ENCODE data around the gene ZBTB20. TPM values are rescaled to one million over a fixed set of nuclear protein-coding genes. Genes with fewer than 3 reads are reported as not detected.
A peak's percentile ranks its signal among the peaks of the same experiment; 100 is the strongest.

Gene ZBTB20
- total RNA-seq, 1 donor from 2014 or later, result 63.3 TPM

DNA sequence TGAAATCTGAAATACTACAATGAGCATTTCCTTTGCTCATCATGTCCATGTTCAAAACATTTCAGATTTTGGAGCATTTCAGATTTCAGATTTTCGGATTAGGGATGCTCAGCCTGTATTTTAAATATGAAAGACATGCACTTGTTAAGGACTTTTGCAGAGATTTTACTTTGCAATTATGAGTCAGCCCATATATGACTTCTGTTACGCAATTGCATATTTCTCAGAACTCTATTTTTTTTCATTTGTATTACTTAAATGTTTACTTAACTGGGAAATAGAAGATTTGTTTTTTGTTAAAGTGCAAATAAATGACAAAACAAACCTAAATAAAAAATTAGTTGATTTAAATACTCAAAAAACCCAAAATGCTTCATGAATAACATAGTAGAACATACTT, 376.2 kb downstream of the ZBTB20 start:
- no peak for DNase-seq (ENCODE audit: low spot score)

DNA sequence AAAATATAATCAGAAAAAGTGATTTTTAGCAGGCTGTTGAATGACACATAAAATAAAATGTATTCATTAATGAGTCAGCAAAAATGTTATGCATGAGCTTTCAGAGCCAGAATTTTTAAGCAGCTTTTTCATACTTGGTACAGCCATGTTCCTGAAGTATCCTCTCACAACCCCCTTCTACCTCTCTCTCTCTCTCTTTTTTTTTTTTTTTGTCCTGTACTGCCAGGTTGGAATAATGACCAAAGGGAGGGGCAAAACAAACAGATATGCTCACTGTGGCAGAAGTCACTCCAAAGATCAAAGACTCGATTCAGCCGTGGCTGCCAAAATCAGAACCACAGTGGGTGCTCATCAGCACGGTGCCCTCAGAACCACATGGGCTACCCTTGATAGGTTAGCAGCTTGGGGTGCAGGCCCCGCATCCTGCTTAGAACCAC, 383.0 kb downstream of the ZBTB20 start:
- no peak for DNase-seq (ENCODE audit: low spot score)

DNA sequence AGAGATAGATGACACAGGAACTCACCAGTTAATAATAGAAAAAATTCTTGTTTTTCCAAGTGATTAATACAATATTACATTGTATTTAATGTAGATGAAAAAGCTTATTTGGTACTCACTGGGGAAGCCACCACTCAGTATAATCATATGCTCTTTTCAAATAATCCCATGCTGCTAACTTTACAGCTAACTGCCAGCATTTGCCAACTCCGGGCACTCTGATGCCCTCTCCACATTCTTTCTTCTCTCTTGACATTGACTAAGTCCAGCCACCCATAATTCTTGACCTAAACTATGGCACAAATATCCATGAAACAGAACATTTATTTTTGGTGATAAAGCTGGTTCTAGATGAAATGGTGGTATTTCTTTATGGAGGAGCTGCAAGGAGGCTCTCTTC, 384.9 kb downstream of the ZBTB20 start:
- DNase-seq (ENCODE audit: low spot score), result no peak

DNA sequence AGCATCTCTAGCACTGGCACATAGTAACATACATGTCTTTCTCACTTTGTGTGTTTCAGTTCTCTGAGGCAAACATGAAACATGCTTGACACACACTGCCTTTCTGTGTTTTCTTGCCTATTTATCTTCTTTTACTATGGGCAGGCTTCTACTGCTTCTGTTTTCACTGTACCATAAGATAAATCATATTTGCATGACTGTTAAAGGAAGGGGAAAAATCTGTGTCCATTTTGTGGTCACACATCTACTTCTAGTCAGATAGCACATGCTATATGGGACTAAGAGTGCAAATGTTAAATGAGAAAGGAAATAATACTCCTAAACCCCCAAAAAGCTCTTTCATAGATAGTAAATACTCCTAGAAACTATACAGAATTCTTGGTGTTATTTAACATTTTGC, 386.4 kb downstream of the ZBTB20 start:
- DNase-seq (ENCODE audit: low spot score), result no peak

DNA sequence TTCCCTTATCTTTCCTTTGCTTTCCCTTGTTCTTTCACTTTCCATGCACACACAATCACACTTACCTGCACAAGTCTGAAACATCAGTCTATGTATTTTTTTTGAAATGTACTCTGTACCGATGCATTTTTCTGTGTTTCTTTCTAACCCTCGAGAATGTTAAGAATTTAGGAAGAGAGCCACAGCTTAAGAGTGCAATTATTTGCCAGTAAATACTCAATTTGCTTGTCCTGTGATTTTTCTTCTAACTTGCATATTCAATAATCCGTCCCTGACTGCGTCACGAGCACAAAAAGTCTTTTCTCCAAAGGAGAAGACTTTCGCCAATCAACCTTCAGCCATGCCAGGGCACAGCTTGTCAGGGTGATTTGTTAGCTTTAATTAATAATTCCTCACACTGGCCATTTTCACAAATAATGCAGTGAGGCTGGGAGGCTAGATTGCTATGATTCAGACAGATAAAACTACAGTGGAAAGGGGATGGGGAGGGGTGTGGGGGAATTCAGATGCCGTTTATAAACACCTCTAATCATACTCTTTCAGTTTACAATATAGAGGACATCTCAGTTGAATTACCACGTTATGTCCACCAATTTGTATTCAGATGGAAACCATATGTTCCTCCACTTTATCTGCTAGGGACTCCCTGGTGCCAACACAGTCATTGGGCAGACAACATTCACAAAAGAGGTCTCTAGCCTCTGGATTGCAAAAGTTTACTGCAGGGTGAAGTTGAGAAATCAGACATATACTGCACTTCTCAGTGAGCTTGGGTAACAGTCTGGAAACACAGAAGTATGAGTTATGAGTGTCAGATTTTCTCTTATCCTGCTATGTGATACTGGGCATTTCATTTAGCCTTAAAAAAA, 388.0 kb downstream of the ZBTB20 start:
- DNase-seq (ENCODE audit: low spot score), result peak; percentile 72

DNA sequence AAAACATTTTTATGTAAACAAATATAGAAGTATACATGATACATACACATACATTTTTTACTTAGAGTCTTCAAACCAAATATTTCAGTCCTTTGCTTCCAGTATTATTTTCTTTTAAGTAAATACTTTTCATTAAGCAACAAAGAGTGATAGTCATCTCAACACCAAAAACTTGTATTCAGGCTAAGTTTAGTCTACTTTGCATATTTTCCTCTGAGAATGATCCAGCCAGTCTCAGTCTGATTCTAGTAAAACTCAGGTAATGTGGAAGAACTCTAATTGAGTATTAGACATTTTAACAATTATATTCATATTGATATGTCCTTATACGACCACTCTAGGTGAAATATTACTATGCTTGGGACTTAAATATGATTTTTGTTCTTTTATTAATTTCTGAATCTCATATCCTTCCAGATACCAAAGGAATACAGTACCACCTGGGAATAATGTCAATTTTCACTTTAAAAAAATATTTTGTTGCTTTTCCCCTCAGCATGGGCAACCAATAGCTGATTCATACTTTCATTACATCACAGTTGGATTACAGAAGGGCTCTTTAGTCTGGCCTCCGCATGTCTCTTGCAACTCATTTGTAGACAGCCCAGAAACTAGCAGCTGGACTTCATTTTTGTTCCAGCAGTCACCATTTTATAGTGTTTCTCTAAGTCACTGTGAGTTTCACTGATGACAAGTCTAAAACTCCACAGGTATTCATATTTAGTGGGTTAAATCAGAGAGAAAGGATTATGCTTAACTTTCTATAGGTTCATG, 390.4 kb downstream of the ZBTB20 start:
- DNase-seq (ENCODE audit: low spot score), result no peak

DNA sequence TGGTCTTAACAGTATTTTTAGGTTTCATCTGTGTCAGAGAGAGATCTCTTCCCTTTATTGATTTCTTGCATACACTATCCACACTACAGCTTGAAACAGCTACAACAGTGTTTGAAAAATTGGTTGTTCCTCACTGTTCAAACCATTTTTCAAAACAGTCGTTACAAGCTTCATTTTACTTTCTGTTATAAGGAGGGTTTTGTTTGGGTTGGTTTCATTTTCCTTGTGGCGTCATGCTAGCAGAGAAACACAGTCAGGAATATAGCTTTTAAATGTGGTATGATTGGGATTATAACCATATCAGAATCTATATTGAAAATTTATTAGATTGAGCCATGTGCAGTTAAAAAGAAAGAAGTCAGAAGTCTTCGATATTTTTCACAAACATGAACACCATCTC, 400.6 kb downstream of the ZBTB20 start:
- no peak for DNase-seq (ENCODE audit: low spot score)

DNA sequence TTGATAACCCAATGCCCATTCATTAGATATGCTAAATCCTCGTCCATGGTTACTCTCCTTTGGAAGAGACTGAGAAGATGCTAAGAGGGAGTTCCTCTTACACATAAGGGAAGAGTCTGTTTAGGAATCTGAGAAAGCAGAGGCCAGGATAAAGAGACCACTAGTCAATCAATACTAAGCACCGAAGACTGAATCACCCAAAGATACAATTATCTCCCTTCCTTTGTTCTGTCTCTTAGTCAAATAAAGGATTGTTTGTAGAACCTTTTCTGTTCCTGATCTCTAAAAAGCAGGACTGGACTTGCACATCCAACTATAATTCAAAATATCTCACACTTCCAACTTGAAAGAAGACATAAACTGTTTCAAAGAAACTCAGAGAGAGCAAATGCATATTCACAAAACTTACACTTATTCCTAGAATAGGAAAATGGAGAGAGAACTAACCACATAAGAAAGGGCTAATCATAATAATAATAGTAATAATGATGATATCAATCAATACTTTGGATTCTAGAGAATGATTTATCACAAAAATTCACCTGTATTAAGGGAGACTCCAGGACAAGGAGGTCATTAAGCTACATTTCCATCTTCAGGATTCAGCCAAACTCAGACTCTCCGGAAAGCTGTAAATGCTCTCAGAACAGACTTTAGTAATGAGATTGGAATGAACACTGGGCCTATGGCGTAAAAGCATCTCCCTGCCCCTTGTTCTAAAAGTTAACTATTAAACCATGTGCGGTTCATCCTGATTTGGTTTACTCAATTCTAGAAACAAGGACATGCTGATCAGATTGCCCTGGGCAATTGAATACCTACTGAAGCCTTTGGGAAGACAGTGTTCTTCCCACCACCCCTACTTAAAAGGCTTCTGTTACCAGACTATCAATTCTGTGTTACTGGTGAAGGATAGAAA, 401.5 kb downstream of the ZBTB20 start:
- DNase-seq (ENCODE audit: low spot score), result peak; percentile 57

DNA sequence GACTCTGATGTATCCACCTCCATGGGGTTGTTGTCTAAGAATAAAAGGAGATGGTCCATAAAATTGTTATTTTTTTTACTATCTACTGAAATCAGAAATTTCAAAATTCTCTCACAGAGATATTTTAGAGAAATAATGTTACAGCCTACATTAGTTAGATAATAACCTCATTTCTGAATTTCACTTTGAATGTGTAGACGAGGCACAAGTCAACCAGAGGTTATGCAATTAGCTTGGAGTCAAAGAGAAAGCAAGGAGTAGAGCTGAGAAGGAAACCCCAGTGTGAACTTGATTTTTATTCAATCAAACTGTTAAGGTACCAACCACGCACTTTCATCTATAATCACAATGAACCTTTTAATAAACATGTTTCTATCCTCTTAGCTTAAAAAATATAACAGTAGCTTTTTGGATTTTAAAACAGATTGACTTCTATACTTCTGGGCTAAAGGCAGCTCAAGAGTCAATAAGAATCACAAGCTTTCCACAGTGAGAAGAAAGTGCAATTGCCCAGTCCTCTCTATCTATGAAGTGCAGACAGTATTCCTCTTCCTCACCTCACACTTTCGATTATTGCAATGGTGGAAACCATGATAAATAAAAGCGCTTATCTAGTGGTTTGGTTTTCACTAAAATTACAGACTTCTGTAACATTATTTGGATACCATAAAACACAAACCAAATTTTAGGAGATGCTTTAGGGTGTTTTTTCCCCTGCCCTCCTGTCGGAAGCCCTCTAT, 403.2 kb downstream of the ZBTB20 start:
- no peak for DNase-seq (ENCODE audit: low spot score)

DNA sequence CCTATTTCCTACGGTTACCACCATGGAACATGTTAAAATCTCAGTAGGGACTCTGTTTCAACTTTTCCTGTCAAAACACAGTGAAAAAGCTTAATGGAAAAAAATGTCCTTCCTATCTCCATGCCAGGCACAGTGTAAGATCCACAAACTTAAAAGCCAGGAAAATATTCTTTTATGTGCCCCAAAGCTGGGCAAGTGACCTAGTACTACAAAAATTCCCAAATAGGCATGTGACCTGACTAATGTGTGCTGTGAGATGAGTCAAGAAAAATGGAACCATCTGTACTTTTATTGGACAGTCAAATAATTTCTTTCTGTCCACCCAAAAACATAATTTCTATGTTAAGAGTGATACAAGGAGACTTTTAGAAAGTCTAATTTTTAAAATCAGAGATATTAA, 406.0 kb downstream of the ZBTB20 start:
- no peak for DNase-seq (ENCODE audit: low spot score)

DNA sequence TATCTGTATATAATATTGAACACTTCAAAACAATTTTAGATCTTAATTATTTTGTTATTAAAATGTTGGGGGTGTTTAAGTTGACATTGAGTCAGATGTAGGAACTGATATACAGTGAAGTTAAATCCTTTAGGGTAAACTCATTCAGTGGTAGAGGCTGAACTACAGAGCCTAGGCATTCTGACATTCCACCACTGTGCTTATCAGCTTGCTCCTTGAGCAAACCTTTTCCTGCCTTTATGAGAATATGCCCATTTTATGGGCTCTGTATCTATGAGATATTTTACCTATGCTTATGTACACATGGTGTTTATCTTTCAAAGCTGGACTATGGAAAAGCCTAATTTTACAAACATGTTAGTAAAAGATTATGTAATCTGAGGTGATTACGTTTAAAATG, 407.5 kb downstream of the ZBTB20 start:
- no peak for DNase-seq (ENCODE audit: low spot score)

DNA sequence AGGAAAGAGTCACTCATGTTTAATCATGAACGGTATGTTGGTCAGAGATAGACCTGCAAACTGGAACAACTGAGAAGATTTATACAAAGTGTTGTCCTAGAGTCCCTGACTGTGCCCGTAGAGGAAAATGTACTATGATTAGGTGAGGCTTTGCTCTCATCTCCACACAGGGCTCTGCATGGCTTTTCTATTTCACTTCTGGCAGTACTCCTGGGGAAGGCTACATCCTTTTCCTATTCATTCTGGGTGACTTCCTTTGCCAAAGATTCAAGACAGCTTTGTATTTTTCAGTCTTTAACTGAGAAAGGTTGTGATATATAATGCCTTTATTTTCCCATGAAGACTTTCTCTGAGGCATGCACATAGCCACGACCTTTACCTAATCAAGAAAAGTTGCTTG, 414.7 kb downstream of the ZBTB20 start:
- DNase-seq (ENCODE audit: low spot score), result no peak

DNA sequence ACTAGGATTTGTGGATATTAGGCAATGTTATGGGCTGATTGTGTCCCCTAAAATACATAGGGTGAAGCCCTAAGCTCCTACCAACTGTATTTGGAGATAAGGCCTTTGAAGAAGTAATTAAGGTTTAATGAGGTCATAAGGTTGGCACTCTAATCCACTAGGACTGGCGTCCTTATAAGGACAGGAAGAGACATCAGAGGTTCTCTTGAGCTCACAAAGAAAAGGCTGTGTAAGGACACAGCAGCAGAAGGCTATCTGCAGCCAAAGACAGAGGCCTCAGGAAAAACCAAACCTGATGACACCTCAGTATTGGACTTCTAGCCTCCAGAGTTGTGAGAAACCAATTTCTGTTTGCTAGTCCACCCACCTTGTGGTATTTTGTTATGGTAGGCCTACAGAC, 416.7 kb downstream of the ZBTB20 start:
- no peak for DNase-seq (ENCODE audit: low spot score)

DNA sequence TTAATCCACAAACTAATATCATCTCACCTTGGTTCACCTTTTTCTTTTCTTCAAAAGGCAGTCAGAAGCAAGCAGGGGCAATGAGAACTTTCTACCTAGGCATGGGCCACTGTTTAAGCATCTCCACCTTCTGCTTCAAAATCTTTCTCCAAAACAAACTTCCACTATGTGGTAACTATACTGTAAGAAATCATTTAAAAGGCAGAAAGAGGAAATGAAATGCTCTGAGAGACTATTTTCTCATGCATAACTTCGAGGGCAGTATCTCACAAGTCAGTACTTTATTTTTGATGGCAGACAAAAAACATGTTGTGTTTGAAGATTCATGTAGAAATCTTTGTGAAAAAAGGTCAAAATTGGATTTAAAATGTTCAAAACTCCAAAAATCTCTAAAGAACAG, 419.7 kb downstream of the ZBTB20 start:
- DNase-seq (ENCODE audit: low spot score), result no peak

DNA sequence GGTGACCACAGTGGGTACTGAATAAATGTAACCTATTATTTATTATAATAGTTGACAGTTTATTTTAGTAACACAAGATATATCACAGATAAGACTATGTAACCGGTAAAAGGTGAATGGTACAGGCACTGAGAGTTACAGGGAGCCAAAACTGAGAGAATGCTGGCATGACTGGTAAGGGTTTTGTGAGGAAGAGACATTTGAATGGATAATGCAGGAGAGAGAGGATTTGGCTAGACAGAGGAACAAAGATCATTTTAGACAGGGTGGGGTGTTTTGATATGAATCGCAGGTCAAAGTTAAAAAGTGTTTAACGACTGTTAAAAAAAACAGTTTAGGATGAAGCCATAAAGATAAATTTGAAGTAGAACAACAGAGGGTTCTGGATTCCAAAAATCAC, 421.1 kb downstream of the ZBTB20 start:
- DNase-seq (ENCODE audit: low spot score), result no peak

DNA sequence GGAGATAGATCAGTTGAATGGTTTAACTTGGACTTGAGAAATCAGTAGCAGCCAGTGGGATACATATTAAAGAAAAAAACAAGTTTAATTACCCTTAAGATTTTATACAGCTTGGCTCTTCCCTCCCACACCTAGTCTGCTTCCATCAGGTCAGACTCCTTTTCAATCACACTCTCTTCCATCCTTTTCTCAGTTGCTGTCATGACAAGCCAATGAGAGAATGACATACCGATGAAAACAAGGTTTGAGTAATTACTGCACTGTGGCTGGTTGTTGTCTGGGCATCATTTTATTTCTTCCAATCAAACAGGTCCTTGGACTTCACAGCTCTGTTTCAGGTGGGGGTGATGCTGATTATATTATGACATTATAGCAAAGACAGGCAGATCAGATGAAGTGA, 424.6 kb downstream of the ZBTB20 start:
- no peak for DNase-seq (ENCODE audit: low spot score)

DNA sequence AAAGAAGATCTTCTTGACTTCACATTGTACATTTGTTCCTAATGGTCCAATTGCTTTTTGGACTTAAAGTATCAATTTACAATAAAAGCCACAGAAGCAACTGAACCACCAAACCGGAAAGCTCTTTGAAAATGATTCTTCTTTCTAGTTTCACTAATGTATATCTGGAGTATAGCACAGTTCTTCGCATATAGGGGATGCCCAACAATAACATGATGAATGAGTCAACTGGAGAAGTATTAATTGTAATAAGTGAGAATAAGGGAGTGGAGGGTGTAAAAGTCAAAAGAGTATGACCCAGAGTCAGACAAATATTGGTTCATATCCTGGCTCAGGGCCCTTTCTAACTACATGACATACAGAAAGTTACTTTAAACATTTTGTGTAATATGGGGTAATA, 425.2 kb downstream of the ZBTB20 start:
- DNase-seq (ENCODE audit: low spot score), result no peak

DNA sequence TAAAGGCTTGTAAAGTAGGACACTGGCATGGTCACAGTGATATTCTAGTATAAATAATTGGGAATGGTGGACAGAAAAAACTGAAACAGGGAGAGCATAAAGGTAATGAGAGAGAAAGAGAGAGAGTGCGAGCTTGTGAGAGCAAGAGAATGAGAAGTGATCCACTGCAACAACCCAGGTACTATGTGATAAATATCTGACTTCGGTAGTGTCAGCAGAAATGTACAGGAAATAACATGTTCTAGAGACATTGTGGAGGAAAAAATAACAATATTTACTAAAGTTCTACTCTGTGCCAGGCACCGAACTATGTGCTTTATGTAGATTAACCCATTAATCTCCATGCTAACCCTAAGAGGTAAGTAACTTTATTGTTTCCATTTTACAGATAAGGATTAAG, 425.9 kb downstream of the ZBTB20 start:
- no peak for DNase-seq (ENCODE audit: low spot score)

DNA sequence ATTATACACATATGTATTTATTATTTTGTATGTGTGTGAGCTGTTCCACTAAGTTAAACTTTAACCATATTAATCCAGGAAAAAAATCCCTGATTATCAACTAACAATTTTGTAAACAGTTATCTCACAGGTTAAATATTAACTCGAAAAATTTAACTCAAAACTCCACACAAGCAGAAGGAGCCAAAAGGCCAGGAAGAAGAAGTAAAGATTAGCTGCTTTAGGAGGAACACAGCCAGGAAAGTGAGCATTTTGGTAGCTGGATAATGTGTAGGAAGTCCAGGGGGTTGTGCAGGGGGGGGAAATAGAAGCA, 428.2 kb downstream of the ZBTB20 start:
- DNase-seq (ENCODE audit: low spot score), result no peak

DNA sequence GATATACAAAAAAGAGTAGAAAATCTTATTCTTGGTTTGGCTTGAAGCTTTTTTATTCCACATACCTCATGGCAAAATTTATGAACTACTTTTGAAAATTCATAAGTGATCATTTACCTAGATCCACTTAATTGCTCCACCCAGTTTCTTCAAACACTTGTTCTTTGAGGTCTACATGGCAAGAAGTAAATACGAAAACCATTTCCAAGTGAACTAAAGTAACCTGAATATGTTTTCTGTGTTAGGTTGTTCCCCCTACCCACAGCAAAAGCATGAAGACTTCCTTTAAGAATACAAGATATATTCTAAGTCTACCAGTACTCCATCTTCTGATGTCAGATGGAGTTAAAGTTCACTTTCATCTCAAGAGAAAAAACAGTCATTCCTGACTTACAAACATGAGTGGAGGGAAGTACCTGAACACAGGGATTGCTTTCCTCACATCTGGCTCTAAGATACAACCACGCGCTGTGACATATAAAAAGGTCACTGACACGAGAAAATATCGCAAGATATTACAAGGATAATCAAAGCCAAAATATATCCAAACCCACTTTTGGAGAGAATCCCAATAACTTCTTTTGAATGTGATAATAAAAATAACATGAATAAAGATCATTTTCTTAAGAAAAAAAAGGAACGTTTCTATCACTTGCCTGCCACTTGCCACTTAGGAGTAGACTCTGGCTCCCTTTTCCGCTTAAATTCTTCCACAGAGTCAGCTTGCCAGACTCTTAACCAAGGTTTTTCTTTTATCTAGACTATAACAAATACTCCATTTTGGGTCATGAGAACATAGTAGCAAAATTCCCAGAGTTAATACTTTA, 428.8 kb downstream of the ZBTB20 start:
- DNase-seq (ENCODE audit: low spot score), result no peak

DNA sequence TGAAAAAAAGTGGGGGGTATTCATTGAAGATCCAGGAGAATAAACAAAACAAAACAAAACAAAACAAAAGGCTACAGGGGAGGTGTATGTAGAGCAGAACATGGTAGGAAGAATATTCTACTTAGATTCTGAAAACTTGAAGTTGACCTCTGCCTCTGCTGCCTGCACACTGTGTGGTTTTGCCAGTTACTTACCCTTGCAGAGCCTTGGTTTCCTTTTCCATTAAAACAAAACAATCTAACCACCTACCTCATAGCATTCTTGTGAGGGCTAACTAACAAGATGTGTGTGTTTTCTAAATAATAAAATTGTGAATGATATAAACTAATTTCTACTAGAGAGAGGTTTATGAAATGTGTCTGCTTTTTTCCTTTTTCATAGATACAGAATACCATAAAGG, 430.2 kb downstream of the ZBTB20 start:
- DNase-seq (ENCODE audit: low spot score), result no peak
